GM10266 (cell line): Measurements from ENCODE around the gene NOL9.

ENCODE experiments used
- DNase-seq: peaks from one replicate; pipeline ENCODE4 v3.0.0; 2012; ENCODE audit errors: extremely low spot score
- TF ChIP-seq, protein P1 (sequence below): IDR thresholded peaks from 2 replicates; pipeline ENCODE4 v1.5.1; 2012; ENCODE audit warnings: mild to moderate bottlenecking, low read depth; ENCODE audit not compliant: control insufficient read depth, insufficient read depth; ENCODE audit errors: missing control alignments

Gene NOL9

DNA sequence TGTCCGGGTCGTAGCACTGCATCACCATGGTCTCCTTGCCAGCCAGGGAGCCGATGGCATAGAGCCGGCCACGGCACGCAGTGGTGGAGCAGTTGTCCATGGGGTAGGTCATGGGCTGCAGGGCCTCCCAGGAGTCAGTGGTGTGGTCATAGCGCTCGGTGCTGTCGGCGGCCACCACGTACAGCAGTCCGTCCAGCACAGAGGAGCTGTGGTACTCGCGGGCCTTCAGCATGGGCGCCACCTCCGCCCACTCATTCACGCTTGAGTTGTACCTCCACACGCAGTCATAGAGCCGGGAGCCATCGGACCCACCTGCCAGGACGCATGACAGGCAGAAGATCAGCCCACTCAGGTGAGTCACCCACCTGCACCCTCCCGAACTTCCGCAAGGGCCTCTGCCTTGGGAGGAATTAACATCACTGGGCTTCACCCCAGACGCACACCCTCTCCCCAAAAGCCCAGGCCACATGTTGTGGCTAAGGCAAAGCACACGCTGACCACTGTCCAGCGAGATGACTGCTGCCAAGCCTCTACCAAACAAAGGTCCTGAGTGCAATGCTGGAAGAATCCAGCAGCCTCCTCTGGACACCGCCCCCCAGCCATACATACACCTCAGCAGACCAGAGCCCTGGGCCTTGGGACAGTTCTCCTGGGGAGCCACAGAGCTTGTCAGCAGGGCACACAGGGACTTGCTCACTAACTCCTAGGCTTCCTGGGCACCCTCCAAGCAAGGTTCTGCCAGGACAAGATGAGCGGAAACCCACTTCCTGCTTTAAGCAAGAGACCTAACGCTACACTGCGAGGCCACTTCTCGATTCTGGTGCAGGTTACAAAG, 45.0 kb upstream of the NOL9 start:
- TF ChIP-seq, protein P1, sequence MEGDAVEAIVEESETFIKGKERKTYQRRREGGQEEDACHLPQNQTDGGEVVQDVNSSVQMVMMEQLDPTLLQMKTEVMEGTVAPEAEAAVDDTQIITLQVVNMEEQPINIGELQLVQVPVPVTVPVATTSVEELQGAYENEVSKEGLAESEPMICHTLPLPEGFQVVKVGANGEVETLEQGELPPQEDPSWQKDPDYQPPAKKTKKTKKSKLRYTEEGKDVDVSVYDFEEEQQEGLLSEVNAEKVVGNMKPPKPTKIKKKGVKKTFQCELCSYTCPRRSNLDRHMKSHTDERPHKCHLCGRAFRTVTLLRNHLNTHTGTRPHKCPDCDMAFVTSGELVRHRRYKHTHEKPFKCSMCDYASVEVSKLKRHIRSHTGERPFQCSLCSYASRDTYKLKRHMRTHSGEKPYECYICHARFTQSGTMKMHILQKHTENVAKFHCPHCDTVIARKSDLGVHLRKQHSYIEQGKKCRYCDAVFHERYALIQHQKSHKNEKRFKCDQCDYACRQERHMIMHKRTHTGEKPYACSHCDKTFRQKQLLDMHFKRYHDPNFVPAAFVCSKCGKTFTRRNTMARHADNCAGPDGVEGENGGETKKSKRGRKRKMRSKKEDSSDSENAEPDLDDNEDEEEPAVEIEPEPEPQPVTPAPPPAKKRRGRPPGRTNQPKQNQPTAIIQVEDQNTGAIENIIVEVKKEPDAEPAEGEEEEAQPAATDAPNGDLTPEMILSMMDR: no peak
- no peak for DNase-seq

GRCh38 chr1:6597777-6598131, 43.4 kb upstream of the NOL9 start:
- TF ChIP-seq, protein P1: no peak

GRCh38 chr1:6596886-6597776, 42.8 kb upstream of the NOL9 start:
- DNase-seq: no peak
- TF ChIP-seq, protein P1: no peak

More at GRCh38 chr1:6597777-6598131, 43.4 kb upstream of the NOL9 start:
- DNase-seq: no peak

DNA sequence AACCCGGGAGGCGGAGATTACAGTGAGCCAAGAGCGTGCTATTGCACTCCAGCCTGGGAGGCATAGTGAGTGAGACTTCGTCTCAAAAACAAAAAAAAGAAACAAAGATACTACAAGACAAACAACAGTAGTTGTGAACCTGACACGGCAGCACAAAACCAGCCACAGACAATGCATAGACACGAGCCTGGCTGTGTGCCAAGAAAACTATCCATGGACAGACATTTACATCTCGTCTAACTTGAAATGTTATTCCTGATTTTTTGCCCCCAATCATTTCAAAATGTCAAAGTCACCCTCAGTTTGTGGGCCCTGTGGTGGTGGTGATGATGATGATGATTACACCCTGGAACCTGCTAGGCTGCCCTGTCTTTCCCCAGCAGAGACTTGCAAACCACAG, 42.0 kb upstream of the NOL9 start:
- TF ChIP-seq, protein P1: no peak
- DNase-seq: no peak

GRCh38 chr1:6594977-6595740, 40.8 kb upstream of the NOL9 start:
- DNase-seq: no peak
- TF ChIP-seq, protein P1: no peak

DNA sequence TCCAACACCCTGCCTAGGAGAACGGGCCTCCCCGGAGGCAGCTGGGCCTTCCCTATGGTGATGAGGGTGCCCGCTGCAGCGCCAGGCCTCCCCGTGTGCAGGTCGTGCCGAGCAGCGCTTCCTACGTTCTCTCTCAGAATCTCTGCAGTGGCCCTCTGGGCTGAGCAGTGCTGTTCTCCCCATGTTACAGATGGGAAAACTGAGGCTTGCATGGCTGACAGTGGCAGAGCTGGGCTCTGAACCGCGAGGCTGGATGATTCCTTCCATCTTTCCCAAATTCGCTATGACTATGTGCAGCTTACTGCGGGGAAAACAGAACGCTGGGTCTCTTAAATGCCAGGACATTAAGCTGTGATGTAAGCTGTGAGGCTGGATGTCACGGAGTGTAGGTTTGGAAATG, 39.5 kb upstream of the NOL9 start:
- TF ChIP-seq, protein P1: no peak
- DNase-seq: no peak
